ENCODE results near the gene IMPG2.

Gene IMPG2

DNA sequence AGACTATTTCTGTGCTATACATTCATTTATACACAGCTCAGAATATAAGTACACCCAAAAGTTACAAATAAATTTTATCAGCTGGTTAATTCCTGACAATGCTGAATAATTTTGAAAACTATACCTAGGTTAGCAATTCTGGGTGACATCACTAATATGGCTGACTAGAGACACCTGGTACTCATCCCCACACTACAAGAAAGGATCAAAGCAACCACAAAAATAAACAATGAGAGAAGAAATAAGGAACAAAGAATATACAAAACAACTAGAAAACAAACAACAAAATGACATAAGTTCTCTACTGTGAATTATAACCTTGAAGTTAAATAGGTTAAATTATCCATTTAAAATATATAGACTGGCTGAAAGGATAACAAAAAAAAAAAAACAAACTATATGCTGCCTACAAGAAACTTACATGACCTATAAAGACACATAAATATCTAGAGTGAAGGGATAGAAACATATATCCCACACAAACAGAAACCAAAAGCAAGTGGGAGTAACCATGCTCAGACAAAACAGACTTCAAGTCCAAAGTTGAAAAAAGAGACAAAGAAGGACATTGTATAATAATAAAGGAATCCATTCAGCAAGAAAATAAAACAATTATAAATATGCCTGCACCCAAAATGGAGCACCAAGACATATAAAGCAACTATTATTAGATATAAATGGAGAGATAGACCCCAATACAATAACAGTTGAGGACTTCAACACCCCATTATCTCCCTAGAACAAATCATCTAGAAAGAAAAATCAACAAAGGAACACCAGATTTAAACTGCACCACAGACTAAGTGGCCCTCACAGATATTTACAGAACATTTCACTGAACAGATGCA is 57.8 kb downstream of the IMPG2 start:
- TF ChIP-seq GATA3 (IDR thresholded peaks at IDR 0.05; ENCODE audit: low read depth, low read length) (no peak), GATA2 (IDR thresholded peaks at IDR 0.05; ENCODE audit: low read depth, low read length) (no peak)

DNA sequence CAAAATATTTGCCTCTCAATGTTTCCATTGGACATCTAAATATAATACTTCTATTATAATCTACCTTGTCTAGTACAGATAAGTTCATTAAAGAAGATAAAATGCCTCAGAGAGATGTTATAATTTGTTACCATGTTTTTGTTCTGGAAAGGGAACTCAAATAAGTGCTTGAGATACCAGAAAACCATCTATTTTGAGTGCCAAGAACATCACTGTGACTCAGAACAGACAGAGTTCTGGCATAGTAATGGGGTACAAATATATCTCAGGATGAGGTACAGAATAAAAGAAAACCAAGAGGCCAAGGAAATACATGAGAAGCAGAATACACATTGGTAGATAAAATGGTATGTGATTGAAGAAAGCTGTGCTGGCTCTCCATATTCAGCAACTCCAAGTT is 58.9 kb downstream of the IMPG2 start:
- TF ChIP-seq GATA2 (IDR thresholded peaks at IDR 0.05; ENCODE audit: low read depth, low read length) (no peak), GATA3 (IDR thresholded peaks at IDR 0.05; ENCODE audit: low read depth, low read length) (no peak)

- TF ChIP-seq GATA3 (IDR thresholded peaks at IDR 0.05; ENCODE audit: low read depth, low read length) (no peak), GATA2 (IDR thresholded peaks at IDR 0.05; ENCODE audit: low read depth, low read length) (no peak)
Observed at GRCh38 chr3:101259485-101260341, 60.7 kb downstream of the IMPG2 start.

DNA sequence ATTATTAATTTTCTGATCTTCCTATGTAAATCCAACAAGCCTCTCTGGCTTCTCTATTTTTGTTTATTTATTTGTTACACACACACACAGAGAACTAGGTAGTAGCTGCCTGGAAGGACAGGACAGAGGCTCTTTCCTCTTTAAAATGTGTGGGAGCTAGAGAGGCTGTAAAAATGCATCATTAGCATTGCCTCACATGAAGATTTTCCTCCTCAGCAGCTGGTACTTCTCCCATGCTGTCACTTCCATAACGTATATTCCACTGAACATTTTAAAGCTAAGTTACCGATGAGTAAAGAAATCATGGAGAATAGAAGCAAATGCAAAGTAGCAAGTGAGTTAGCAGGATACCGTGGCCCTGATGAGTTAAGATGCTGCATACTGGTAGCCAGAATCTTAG is 63.9 kb downstream of the IMPG2 start:
- TF ChIP-seq GATA2 (IDR thresholded peaks at IDR 0.05; ENCODE audit: low read depth, low read length) (no peak), GATA3 (IDR thresholded peaks at IDR 0.05; ENCODE audit: low read depth, low read length) (no peak)

DNA sequence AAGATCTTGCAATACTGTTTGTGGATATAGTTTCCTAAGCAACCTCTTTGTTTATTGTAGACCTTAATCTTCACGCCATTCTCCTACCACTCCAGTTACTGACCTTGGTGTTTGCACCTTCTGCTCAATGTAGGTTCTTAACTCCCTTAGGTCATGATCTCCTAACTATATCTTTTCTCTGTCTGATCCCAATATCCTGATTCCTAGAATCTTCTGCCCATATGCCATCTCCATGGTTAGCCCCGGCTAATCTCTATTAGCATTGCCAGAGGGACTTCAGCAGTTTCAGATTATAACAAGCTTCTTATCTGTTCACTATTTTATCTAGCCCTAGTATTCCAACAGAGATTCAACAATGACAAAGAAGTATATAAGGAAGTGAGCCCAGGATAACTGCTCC is 64.9 kb downstream of the IMPG2 start:
- TF ChIP-seq GATA3 (IDR thresholded peaks at IDR 0.05; ENCODE audit: low read depth, low read length) (no peak), GATA2 (IDR thresholded peaks at IDR 0.05; ENCODE audit: low read depth, low read length) (no peak)

- TF ChIP-seq GATA2 (IDR thresholded peaks at IDR 0.05; ENCODE audit: low read depth, low read length) = no peak
- TF ChIP-seq GATA3 (IDR thresholded peaks at IDR 0.05; ENCODE audit: low read depth, low read length) = no peak
Observed at GRCh38 chr3:101253396-101253795, 67.0 kb downstream of the IMPG2 start.

- no peak for TF ChIP-seq GATA3 (IDR thresholded peaks at IDR 0.05; ENCODE audit: low read depth, low read length)
Observed at GRCh38 chr3:101252945-101253344, 67.4 kb downstream of the IMPG2 start.

GRCh38 chr3:101252307-101252706 is 68.1 kb downstream of the IMPG2 start:
- TF ChIP-seq GATA3 (IDR thresholded peaks at IDR 0.05; ENCODE audit: low read depth, low read length) (no peak), GATA2 (IDR thresholded peaks at IDR 0.05; ENCODE audit: low read depth, low read length) (no peak)

GRCh38 chr3:101251441-101251840 is 68.9 kb downstream of the IMPG2 start:
- TF ChIP-seq GATA2 (IDR thresholded peaks at IDR 0.05; ENCODE audit: low read depth, low read length) (no peak), GATA3 (IDR thresholded peaks at IDR 0.05; ENCODE audit: low read depth, low read length) (no peak)

DNA sequence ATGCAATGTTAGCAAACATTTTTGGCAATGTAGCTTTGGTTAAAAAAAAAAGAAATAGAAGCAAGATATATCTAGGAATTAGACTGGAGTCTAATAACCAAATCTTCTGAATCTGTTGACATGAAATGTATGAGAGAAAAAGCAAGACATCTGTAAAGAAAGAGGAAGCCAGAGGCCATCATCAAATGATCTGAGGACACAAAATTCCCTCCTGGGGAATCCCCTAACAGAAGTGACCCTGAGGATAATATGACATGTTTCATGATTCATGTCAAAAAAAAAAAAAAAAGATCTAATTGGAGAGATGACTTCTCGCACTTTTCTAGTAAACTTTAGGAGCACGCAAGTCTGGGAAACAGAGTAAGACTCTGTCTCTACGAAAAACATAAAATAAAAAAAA is 70.9 kb downstream of the IMPG2 start:
- TF ChIP-seq GATA2 (IDR thresholded peaks at IDR 0.05; ENCODE audit: low read depth, low read length) (no peak), GATA3 (IDR thresholded peaks at IDR 0.05; ENCODE audit: low read depth, low read length) (no peak)

- TF ChIP-seq GATA2 (IDR thresholded peaks at IDR 0.05; ENCODE audit: low read depth, low read length) (no peak), GATA3 (IDR thresholded peaks at IDR 0.05; ENCODE audit: low read depth, low read length) (no peak)
Observed at GRCh38 chr3:101248736-101249135, 71.6 kb downstream of the IMPG2 start.

DNA sequence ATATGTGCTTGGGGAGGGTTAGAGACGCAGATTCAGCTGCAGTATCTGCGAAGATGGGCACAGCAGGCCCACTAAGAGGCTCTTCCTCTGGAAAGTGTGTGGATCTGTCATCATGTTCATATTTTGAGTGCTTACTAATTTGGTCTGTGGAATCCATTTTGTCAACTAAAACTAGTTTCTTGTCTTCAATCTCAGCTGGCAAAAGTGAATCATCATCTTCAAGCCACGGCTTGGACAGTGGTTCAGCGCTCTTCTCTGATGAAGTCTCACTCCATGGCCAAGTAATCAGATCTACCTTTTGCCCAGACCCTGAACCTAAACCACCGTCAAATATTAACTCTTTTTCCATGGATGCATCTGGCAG is 76.2 kb downstream of the IMPG2 start:
- no peak for TF ChIP-seq GATA2 (IDR thresholded peaks at IDR 0.05; ENCODE audit: low read depth, low read length)
- no peak for TF ChIP-seq GATA3 (IDR thresholded peaks at IDR 0.05; ENCODE audit: low read depth, low read length)

DNA sequence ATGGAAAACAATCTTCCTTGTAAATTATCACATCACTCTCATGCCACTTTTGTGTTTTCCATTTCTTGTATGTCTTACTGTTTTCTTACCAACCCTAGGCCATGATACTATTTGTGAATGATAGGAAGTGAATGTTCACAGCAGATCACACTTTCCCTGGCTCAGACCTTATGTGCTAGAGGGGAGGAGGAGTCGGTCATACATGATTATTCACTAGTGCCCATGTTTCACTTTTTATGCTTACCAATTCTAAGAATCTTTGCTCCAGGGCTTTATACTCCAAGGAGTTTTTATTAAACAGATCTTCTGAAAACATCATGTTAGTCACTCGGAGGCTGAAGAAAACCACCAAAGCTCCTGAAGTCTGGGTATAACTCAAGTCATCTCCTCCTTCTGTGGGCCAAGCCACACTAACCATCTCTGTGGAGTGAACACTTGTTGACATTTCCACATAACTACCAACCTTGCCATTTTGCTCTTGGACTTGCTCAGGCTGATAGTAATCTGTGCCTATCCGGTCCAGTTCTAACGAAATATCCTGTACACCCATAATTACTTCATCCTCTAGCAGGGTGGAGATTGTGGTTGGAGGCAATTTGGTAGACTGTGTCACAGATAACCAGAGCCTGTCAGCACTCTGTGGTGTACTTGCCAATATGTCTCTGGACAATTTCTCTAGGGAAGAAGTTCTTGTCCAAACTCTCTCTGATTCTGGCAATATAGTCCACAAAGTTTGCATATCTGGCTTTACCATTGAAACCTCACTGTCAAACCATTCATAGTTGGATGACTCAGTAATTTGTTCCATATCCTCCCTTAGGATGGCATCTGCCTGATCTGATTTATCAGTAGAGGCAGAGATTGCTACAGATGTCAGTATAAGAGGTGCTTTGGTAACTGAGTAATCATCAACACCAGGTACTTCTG is 76.8 kb downstream of the IMPG2 start:
- TF ChIP-seq GATA3 (IDR thresholded peaks at IDR 0.05; ENCODE audit: low read depth, low read length) = no peak
- no peak for TF ChIP-seq GATA2 (IDR thresholded peaks at IDR 0.05; ENCODE audit: low read depth, low read length)

Measured in SH-SY5Y (cell line).